GM12891 (cell line): ENCODE measurements around the gene TNFRSF8.

Source experiments
- PAX5 ChIP-seq: IDR thresholded peaks from 2 replicates; pipeline ENCODE4 v1.6.1; 2011; ENCODE audit warnings: low read length, moderate library complexity, mild to moderate bottlenecking; ENCODE audit not compliant: insufficient read depth, severe bottlenecking
- POLR2A ChIP-seq: IDR thresholded peaks from 2 replicates; pipeline ENCODE4 v1.6.1; 2011; ENCODE audit warnings: low read depth, low read length, control low read depth
- POLR2AphosphoS5 ChIP-seq: IDR thresholded peaks from 2 replicates; pipeline ENCODE4 v1.6.1; 2011; ENCODE audit warnings: low read depth, low read length, control low read depth
- SPI1 ChIP-seq: IDR thresholded peaks from 2 replicates; pipeline ENCODE4 v1.6.1; 2011; ENCODE audit warnings: low read depth, low read length, control low read depth
- TAF1 ChIP-seq: IDR thresholded peaks from 2 replicates; pipeline ENCODE4 v1.6.1; 2011; ENCODE audit warnings: low read depth, low read length, control low read depth

DNA sequence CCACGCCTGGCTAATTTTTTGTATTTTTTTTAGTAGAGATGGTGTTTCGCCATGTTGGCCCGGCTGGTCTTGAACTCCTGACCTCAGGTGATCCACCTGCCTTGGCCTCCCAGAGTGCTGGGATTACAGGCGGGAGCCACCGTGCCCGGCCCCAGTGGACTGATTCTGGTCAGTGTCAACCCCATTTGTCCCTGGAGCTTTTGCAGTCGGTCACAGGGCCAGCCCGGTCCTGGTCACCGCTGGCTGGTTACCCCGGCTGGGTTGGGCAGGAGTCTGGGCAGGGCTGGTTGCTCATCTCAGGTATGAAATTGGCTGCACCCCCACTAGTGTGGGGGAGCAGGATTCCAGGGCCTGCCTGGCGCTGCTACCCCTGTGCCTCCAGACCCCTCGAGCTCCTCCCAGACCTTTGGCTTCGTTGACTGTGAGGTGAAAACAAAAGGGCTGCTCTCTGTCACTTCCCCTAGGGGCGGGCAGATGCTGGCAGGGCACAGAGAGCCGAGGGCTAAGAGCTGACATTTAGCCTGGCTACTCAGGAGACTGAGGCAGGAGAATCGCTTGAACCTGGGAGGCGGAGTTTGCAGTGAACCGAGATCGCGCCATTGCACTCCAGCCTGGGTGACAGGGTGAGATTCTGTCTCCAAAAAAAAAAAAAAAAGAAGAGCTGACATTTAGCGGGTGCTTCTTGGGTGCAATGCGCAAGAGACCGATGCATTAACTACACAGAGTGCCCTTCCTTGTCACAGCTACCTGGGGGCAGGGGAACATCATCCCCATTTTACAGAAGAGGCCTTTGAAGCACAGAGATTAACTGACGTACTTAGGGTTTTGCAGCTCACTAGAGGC, 114.3 kb downstream of the TNFRSF8 start:
- no peak for TF ChIP-seq POLR2AphosphoS5
- no peak for TF ChIP-seq POLR2A
- TF ChIP-seq TAF1: no peak
- no peak for TF ChIP-seq SPI1
- TF ChIP-seq PAX5: no peak
